Stimulated activated CD4-positive, alpha-beta T cell treated with anti-CD3 and anti-CD28 coated beads, Interleukin-12 subunit alpha, Interleukin-12 subunit beta, amount 100 ng/mL, for 4 hours (primary cell): ENCODE measurements around the gene MTA1.

Experiments used
- DNase-seq: peaks from one replicate; pipeline ENCODE4 v3.0.0-alpha.2; 2020

MTA1 gene

DNA sequence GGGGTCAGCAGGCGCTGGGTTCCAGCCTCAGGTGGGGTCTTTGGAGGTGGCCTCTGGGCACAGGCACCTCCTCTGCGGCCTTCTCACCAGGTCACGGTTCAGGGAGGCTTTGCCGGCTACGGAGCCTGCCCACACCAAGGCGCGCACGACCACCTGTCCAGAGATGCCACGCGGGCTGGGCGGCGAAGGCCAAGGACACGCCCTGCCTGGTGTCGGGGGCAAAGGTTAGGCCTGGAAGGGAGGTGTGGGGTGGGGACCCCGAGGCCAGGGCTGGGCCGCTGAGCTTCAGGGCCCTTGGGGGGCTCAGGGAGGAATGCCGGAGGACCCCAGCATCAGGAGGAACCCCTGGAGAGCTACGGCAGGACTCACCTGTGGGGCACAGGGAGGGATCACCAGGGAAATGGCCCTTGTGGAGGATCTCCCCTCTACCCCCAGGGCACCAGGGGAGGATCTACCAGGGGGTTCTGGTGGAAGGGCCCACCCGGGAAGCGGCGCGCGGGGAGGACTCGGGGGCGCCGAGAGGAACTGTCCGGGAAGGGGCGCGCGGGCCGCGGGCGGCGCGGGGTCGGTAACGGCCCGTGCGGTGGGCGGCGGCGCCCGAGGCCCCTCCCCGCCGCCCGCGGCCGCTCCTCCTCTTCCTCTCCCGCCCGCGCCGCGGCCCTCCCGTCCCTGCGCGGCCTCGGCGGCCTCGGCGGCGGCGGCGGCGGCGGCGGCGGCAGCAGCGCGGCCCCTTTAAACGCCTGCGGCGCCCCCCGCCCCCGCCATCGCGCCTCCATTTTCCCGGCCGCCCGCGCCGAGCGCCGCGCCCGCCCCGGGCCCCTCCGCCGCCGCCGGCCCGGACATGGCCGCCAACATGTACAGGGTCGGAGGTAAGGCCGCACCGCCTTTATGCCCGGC is at the start of gene MTA1:
MTA1 (plus strand) TSS at position 633 of the 897 bp plus-strand sequence; CDS start at position 842, 209 bp downstream.
- peak; percentile 60 for DNase-seq

DNA sequence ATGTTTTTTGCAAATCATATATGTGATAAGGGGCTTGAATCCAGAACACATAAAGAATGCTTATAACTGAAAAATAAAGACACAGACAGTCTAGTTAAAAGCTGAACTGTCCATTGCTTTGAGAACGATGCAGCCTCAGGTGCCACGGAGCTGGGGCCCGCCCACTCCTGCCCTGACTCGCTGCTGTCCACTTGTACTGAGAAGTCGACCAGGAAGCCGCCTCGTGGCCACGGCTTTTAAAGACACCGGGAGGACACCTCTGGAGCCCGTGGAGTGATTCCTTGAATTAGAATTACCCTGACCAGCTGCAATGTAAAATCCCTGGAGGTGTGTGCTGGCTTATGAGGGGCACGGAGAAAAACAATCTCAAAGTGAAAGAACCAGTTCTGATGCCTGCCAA is 45.2 kb upstream of the MTA1 start:
- no peak for DNase-seq

DNA sequence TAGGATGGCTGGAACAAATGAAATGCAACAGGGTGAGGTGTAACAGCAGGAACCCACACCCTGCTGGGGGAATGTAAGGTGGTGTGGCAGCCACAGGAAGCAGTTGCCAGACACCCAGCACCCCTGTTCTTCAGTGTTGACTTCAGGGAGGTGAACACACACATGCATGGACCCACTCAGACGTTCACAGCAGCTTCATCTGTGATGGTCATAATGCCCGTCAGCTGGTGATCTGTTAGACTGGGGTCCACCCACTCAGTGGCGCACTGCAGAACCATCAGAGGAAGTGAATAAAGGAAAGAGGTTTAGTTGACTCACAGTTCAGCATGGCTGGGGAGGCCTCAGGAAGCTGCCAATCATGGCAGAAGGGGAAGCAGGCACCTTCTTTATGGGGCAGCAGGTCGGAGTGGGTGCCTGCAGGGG is 44.0 kb upstream of the MTA1 start:
- DNase-seq: peak; percentile 11

DNA sequence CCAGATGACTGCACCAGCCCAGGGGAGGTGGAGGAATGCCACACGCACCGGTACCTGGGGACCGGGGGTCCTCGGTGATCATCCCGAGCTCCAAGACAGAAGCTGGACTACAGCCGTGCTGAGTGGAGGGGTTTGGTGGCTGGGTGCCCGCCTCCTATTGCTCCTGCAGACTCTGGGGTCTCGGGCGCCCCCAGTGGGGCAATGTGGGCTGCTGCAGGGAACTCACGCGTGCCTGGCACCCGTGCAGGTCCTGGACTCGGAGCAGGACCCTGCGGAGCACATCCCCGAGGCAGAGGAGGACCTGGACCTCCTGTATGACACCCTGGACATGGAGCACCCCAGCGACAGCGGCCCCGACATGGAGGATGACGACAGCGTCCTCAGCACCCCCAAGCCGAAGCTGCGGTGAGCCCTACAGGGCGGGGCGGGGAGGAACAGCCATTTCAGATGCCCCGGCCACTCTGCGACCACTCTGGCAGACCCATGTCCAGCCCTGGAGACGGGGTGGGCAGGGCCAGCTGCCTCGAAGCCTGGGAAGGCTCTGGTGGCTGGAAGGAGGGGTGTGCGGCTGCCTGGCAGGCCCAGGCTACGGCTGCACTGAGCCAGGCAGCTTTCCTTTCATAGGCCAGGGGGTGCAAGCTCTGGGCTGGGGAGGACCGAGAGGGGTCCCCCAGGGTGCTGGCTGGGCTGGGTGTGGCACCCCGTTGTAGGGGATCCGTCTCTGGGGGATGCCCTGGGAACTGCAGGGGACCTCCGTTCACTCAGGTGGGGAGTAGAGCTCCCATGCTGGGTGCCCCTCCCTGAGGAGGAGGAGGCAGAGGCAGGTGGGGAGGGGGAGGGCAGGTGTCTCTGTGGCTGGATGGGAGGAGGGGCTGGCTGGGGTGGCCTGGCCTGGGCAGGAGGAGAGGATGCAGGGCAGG is 42.8 kb upstream of the MTA1 start:
- DNase-seq: no peak

DNA sequence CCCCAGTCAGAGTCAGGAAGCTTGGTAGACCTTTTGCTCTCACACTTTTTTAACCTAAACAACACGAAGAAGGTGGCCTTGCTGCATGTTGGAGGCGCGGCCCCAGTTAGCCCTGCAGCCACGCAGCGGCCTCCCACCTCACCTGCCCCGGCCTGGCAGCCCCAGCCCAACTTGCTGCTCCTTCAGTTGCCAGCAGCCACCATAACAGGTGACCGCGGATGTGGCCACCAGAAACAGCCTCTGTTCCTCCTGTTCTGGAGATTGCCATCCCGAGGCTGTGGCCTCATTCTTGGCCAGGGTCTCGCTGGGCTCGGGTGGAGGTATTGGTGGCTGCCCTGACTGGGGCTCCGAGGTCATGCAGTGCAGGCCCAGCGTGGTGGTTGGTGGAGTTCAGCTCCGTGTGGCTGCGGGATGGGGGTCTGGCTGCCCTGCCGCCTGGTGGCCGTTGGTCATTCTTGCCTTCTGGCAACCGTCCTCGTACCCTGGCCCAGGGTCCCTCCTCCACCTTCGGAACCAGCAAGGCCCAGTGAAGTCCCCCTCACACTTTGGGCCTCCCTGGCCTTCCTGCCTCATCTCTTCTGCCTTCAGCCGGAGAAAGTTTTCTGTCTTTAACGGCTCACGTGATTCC is 42.0 kb upstream of the MTA1 start:
- DNase-seq: no peak

DNA sequence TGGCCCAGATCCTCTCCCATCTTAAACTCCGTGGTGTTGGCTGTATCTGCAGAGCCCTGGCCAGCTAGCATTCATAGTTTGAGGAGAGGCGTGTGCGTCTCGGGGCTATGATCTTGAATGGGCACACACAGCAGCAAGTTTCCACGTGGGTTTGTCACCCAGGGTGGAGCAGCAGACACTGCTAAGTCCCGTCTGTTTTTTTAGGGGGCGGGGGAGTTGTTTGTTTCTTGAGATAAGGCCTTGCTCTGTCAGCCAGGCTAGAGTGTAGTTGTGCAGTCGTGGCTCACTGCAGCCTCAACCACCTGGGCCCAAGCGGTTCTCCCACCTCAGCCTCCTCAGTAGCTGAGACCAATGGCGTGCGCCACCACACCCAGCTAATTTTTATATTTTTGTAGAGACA is 41.4 kb upstream of the MTA1 start:
- DNase-seq: no peak

DNA sequence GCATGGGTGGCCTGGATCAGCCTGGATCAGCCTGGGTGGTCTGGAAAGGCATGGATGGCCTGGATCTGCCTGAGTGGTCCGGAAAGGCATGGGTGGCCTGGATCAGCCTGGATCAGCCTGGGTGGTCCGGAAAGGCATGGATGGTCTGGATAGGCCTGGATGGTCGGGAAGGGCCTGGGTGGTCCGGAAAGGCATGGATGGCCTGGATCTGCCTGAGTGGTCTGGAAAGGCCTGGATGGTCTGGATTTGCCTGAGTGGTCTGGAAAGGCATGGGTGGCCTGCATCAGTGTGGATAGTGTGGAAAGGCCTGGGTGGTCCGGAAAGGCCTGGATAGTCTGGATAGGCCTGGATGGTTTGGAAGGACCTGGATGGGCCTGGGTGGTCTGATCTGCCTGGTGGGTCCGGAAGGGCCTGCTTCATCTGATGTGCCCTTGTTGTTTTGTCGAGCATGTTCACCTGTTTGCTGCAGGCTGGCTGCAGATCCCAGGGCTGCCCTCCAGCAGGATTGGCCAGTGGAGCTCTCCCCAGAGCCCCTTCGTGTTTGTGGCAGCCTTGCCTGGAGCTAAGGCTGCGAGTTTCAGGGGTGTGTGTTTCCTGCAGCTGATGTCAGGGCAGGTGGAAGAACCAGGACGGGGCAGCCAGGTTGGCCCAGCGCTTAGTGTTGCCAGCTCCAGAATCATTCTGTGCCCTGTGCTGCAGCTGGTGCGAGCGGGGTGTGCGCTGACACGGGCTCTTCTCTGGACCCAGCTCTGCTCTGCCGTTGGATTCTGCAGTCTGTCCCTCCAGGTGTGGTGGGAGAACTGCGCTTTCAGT is 40.5 kb upstream of the MTA1 start:
- no peak for DNase-seq

DNA sequence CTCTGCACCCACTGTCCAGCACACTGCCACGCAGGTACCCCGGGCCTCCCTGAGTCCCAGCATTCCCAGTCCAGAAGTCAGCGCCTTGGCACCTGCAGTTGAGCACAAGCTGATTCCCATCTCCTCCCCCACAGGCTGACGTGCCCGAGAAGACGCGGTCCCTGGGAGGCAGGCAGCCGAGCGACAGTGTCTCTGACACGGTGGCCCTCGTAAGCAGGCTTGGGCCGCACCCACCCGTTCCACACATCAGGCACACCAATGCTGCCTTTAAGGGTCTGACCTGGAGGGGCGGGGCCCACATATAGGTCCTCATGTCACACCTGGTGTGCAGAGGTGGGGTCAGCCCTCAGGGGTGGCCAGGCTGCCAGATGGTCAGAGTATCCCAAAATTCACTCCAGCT is 39.7 kb upstream of the MTA1 start:
- DNase-seq: no peak

DNA sequence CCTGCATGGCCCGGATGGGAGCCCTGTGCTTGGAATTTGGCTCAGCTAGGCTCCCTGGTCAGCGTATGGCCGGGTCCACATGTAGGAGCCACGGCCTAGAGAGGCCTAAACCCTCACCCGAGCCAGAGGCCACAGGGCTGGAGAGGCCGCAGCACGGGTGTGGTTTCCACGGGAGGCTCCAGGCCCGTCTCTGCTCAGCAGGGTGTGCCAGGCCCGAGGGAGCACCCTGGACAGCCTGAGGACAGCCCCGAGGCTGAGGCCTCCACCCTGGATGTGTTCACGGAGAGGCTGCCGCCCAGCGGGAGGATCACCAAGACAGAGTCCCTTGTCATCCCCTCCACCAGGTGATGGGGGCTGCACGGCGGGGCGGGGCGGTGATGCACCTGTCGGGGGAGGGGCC is 38.9 kb upstream of the MTA1 start:
- DNase-seq: no peak

DNA sequence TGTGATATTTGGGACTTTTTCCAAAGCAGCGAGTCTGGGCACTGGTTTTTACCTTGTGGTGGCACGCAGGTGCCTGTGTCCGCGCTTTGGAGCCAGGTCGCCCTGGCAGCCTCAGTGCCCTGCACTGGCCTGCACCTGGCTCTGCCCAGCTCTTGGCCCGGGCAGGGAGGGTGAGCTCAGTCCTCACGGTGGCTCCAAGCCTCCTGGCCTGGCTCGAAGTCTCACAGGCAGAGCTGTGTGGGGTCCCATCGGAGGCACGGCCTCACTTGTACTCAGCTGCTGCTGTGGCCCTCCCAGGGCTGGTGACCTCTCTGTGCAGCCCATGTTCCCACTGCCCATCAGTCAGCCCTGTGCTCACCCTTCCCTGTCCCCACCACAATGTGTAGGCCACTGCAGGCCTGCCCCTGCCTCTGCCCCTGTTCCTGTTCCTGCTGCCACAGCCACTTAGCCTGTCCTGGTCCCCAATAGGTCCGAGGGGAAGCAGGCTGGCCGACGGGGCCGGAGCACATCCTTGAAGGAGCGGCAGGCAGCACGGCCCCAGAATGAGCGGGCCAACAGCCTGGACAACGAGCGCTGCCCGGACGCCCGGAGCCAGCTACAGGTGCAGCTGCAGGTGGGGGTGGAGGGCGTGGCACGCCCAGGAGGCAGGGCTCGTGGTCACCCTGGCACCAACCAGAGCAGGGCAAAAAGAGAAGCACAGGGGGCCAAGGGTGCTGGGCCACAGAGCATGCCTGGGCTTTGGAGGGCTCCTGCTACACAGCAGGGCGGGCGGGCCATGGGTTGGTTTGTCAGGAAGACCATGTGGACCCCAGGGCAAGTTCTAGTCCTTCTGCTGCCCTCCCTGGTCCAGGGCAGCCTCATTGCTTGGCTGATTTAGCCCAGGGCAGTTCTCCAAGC is 37.9 kb upstream of the MTA1 start:
- DNase-seq: no peak

DNA sequence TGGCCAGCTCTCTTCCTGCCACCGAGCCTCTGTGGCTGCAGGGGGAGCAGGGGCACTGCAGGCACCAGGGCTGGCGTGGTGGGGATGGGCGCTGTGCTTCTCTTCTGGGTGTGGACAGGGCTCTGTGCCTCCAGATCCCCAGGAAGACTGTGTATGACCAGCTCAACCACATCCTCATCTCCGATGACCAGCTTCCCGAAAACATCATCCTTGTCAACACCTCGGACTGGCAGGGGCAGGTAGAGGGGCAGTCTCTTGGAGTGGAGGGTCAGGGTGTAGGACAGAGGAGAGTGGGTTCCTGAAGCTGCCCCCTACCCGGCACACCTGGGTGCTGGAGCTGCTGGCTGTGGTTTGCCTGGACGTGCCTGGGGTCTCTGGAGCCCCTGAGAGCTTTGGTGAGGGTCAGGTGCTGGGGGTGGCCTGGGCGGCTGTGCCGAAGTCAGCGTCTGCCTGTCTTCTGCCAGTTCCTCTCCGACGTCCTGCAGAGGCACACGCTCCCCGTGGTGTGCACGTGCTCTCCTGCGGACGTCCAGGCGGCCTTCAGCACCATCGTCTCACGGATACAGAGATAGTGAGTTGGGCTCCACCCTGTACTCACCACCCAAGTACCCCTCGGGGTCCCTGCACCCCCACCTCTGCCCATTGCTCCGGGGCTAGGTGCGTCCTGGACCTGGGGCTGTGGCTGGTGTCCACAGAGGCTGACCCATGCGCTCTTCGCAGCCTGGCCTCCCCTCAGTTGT is 37.1 kb upstream of the MTA1 start:
- no peak for DNase-seq

DNA sequence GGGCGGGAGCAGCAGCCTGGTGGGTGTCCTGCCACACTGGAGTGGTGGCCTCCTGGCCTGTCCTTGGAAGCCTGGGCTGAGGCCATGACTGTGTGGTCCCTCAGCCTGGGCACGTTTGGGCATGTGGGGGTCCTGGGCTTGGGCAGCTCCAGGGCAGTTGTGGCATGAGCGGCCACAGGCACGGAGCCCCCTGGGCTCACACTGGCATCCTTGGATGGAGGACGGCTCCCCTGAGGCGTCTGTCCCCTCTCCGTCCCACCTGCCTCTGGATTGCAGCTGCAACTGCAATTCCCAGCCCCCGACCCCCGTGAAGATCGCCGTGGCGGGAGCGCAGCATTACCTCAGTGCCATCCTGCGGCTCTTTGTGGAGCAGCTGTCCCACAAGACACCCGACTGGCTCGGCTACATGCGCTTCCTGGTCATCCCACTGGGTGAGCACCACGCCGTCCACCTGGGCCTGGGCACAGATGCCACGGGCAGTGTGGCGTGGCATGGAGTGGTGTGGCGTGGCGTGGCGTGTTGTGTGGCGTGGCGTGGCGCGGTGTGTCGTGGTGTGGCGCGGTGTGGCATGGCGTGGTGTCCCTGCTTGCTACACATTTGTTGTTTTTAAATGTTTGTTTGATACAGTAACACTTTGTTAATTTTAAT is 36.4 kb upstream of the MTA1 start:
- no peak for DNase-seq

DNA sequence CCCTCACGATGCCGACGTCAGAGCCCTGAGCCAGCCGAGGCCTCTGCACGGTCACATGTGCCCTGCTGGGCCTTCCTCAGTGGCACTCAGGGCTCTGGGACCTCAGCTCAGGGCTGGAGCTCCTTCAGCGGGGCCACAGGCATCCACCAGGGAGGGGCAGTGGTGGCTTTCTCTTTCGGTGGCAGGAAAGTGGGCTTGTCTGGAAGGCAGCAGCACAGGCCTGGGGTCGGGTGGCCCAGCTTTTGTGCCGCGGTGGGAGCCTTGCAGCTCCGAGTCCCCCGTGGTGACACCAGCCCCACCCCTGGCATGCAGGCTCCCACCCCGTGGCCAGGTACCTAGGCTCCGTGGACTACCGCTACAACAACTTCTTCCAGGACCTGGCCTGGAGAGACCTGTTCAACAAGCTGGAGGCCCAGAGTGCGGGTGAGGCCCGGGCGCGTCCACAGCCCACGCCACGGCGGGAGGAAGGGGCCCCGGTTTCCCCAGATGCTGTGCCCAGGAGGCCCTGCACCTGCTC is 35.5 kb upstream of the MTA1 start:
- DNase-seq: no peak

DNA sequence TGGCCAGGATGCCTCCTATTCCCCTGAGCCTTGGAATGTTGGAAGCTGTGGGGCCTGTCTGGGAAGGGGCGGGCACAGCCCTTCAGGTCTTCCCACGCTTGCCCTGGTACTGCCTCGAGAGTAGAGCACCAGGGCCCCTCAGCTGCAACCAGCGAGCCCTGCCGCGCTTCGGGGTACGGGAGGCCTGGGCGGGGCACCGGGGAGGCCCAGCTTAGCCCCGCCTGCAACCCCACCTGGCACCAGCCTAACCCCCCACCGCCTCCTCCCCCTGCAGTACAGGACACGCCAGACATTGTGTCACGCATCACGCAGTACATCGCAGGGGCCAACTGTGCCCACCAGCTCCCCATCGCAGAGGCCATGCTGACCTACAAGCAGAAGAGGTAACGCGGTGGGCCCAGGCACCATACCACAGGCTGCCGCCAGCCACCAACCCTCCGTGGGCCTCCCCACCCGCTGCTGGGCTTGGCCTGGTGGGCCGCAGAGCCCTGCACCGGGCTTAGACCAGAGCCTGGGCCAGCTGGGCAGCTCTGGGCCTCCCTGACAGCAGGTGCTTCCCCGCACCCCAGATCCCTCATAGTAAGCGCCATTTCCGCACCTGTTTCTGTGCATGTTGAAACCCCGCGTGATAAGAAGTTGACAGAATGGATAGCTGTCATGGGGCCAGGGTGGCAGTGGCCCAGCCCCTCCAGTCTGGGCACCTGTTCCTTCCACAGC is 34.9 kb upstream of the MTA1 start:
- DNase-seq: no peak

DNA sequence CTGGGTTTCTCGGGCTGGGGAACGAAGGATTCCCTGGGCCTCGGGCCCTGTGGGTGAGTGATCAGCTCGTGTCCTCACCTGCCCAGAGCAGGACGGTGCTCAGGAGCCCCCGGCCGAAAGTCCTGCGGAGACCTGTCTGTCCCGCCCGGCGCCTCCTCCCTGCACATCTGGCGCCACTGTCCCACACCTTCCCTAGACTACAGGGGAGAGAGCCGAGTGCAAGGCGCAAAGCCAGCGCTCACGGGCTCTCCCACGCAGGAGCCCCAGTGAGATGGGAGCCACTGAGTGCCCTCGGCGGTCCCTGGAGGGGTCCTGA is 34.3 kb upstream of the MTA1 start:
- DNase-seq: no peak

DNA sequence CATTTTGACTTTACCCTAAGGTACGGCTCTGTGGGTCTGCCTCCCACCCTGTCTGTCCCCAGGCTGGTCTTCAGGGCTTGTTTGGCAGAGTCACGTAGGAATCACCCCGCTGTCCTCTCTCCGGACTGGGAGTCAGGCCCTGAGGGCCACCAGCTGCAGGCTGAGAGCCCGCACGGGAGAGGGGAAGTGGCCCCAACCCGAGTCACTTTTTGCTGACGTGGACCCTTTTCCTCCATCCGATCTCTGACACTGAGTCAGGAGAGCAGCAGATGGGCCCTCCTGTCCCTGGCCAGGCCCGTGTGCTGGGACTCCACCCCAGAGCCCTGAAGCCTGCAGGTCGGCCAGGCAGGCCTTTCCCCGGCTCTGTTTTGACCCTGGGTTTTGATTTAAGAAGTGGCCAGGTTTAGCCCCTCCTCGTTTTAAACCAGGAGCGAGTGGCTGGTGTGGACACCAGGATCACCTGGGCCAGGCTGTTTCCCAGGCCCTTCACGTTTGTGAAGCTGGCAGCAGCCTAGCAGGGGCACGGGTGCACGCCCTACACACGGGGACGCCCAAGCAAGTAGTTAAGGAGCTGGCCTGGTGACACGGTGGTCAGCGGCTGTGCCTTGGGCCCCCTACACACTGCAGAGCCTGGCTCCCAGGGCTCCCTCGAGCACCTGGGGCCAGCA is 33.8 kb upstream of the MTA1 start:
- DNase-seq: no peak

DNA sequence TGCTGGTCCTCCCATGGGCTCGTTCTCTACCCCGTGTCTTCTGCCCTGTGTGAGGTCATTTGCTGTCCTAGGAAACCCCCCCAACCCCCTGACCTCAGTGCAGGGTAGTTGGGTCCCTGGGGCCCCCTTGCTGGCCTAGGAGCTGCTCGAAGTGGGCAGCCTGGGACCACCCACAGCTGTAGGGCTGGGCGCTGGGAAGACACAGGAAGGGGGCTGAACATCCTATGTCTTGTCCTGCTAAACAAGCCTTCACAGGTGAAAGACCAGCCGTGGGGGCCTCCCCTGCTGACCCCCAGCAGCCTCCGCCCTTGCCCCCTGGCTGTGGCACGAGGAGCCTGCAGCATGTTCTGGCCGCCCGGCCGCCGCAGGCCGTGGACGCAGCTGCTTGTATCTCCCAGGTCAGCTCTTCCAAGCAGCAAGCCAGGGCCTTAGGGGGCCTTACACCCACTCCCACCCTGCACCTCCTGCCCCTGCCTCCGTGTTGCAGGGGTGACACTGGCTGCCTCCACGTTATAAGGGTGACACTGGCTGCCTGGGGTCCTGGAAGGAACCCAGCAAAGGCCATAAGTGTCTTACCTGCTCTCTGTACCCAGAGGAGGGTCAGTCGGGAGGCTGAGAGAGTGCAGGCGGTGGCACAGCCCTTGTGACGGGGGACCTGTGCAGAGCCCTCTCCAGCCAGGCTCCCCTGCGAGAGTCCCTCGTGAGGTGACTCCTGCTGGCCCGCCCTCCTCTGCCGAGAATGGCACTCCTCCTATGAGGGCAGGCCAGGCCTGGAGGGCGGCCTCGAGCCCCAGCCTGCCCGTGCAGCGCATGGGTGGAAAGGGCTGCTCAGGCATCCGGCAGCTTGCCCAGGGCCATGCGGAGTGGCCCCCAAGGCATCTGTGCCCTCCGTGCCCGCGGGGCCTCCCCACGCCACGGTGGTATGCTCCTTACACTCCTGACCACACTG is 32.8 kb upstream of the MTA1 start:
- no peak for DNase-seq

DNA sequence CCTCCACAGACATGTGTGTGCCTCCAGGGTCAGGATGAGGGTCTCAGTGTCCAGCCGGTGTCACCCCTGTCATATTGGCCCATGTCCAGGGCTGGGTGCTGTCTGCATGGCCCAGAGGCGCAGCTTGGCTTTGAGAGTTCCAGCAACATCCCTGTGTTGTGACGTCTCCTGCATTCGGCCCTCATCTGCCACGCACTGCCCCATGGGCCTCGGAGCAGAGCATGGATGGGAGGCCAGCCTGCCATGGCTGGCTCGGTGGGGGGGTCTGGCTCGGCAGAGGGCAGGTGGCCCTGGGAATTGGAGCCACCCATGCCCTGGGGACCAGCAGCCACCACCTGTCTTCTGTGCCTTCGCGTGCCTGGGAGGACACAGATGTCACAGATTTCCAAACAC is 32.1 kb upstream of the MTA1 start:
- DNase-seq: no peak
